Lung (tissue), 12 donors: ENCODE measurements around the gene RFC2. TPM values are rescaled to one million over a fixed set of nuclear protein-coding genes. Genes with fewer than 3 reads are reported as not detected.

Experiments used
- ATAC-seq: fragments of 200-7000 bp; cut with Tn5 transposase; one replicate; pipeline ENCODE4 v1.9.1; 2020; ENCODE audit warnings: moderate number of reproducible peaks; ENCODE audit not compliant: insufficient read depth, low FRiP score
- DNase-seq, 3 donors: peaks; one replicate each; pipeline ENCODE4 v3.0.0-alpha.2; 2013 to 2017
- H3K27ac ChIP-seq, 2 donors: one replicate each; pipeline ENCODE4 v1.5.1; 2013; ENCODE audit warnings: mild to moderate bottlenecking in 2 of 2, moderate library complexity in 2 of 2, control low read depth in 1 of 2, inconsistent platforms in 1 of 2, low read depth in 1 of 2, low read length in 1 of 2
- H3K27me3 ChIP-seq, 3 donors: one replicate each; pipeline ENCODE4 v1.5.1; 2013; ENCODE audit warnings: low read length in 2 of 3; ENCODE audit not compliant: control insufficient read depth in 3 of 3, insufficient read depth in 3 of 3
- H3K36me3 ChIP-seq, 4 donors: one replicate each; pipeline ENCODE4 v1.5.1; 2013; ENCODE audit warnings: low read length in 4 of 4, mild to moderate bottlenecking in 1 of 4, moderate library complexity in 1 of 4; ENCODE audit not compliant: control insufficient read depth in 4 of 4, insufficient read depth in 4 of 4
- H3K4me1 ChIP-seq, 5 donors: one replicate each; pipeline ENCODE4 v1.5.1; 2013; ENCODE audit warnings: low read length in 5 of 5, mild to moderate bottlenecking in 2 of 5, moderate library complexity in 1 of 5; ENCODE audit not compliant: control insufficient read depth in 5 of 5, insufficient read depth in 5 of 5
- H3K4me3 ChIP-seq: one replicate; pipeline ENCODE4 v1.5.1; 2013; ENCODE audit warnings: mild to moderate bottlenecking, control low read depth, moderate library complexity
- H3K9ac ChIP-seq, 2 donors: one replicate each; pipeline ENCODE4 v1.5.1; 2013; ENCODE audit warnings: low read length in 2 of 2, control low read depth in 1 of 2; ENCODE audit not compliant: insufficient read depth in 1 of 2
- H3K9me3 ChIP-seq, 4 donors: one replicate each; pipeline ENCODE4 v1.5.1; 2013; ENCODE audit warnings: low read length in 3 of 4, mild to moderate bottlenecking in 1 of 4, moderate library complexity in 1 of 4; ENCODE audit not compliant: control insufficient read depth in 4 of 4, insufficient read depth in 3 of 4
- WGBS, 2 donors: extraction: QIAGEN DNeasy Blood & Tissue Kit; methylation state at CpG; one replicate each; pipeline ENCODE4 v1.1.7; 2013; 5-methylcytosine and 5-hydroxymethylcytosine counted together
- polyA plus RNA-seq, 2 donors: library from polyadenylated mRNA; stranded (reverse); fragments of 200-250 nt; gene quantifications; one replicate each; pipeline ENCODE4 v1.2.1, GENCODE V29; 2013
- total RNA-seq, 2 donors: library from RNA; depleted of rRNA in 1 of 2; stranded (reverse); fragments of >200 nt in 1 of 2; gene quantifications; one replicate each; pipeline ENCODE4 v1.2.1, GENCODE V29; 2014 to 2021
- TF ChIP-seq, protein P1 (sequence below): IDR thresholded peaks from 2 replicates; pipeline ENCODE4 v1.5.1; 2012; ENCODE audit warnings: mild to moderate bottlenecking; ENCODE audit errors: control extremely low read depth, extremely low read depth
- donor health status: control.
- donor health status: control.
- donor health status: Bipolar disorder and iron deficiency.
- donor health status: healthy.
- donor health status: DM: yes; HTN: yes; CAD: no.

RFC2 gene
- total and polyA plus RNA-seq, 4 donors = 14.5 to 23.8 (median 21.2) TPM

- WGBS, 2 donors = 79 to 80% methylated on average over 4 of the region's 4 CpGs
- TF ChIP-seq, protein P1, sequence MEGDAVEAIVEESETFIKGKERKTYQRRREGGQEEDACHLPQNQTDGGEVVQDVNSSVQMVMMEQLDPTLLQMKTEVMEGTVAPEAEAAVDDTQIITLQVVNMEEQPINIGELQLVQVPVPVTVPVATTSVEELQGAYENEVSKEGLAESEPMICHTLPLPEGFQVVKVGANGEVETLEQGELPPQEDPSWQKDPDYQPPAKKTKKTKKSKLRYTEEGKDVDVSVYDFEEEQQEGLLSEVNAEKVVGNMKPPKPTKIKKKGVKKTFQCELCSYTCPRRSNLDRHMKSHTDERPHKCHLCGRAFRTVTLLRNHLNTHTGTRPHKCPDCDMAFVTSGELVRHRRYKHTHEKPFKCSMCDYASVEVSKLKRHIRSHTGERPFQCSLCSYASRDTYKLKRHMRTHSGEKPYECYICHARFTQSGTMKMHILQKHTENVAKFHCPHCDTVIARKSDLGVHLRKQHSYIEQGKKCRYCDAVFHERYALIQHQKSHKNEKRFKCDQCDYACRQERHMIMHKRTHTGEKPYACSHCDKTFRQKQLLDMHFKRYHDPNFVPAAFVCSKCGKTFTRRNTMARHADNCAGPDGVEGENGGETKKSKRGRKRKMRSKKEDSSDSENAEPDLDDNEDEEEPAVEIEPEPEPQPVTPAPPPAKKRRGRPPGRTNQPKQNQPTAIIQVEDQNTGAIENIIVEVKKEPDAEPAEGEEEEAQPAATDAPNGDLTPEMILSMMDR = no peak
- H3K27ac ChIP-seq = no peak overlapping the region
- H3K9ac ChIP-seq = no peak overlapping the region
- H3K4me1 ChIP-seq = peaks cover 0 to 28% (median 5%) of the 10 kb centered on the region in 5 donors
- no peaks in the 10 kb centered on the region for H3K9me3 ChIP-seq
- H3K36me3 ChIP-seq = no peaks in the 10 kb centered on the region
- DNase-seq (no peak), ATAC-seq (no peak)
- H3K27me3 ChIP-seq = no peaks in the 10 kb centered on the region
- no peak overlapping the region for H3K4me3 ChIP-seq
Observed at GRCh38 chr7:74293577-74293908, 39.3 kb upstream of the RFC2 start.

DNA sequence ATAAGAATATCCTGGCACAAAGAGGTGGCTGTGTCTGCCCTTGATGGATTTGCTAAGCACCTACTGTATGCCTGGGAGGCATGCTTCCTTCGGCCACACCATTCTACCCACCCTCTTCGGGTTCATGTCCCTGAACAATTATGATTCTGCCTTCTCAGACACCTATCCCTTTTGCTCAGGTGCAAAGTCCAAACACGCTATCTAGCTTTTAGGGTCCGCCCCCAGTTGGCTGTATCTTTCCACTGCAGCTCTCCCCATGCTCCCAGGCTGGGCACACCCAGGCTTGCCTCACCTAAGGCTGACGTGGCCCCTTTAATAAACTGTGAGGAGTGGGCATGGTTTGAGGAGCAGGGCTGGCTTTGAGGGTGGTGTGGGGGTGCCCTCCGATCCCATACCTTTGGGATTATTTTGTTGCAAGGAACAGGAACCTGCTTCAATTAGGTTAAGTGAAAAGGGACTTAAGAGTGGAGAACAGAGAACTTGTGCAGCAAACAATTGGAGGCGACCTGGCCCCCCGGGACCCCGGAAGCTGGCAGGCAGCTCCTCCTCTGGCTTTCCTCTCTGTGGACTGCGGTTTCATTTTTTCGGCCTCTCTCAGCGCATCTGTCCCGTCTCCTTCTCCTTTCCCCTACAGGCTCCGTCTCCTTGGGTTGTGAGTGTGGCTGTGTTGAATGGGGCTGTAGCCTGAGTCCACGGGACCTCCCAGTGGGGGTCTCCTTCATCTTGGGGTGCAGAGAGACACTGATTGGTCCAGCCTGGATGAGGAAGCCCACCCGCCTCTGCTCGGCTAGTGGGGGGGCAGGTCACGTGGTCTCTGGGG, 38.8 kb upstream of the RFC2 start:
- whole genome bisulfite sequencing, 2 donors = 79 to 80% methylated on average over 18 of the region's 18 CpGs
- Histone ChIP-seq H3K9ac (no peak overlapping the region), H3K9me3 (no peaks in the 10 kb centered on the region), H3K27me3 (peaks cover 0 to 2% (median 0%) of the 10 kb centered on the region in 3 donors), H3K4me1 (peaks cover 0 to 33% (median 9%) of the 10 kb centered on the region in 5 donors), H3K27ac (no peak overlapping the region), H3K36me3 (no peaks in the 10 kb centered on the region), H3K4me3 (no peak overlapping the region)
- DNase-seq (no peak), ATAC-seq (no peak)
- TF ChIP-seq, protein P1 = no peak

DNA sequence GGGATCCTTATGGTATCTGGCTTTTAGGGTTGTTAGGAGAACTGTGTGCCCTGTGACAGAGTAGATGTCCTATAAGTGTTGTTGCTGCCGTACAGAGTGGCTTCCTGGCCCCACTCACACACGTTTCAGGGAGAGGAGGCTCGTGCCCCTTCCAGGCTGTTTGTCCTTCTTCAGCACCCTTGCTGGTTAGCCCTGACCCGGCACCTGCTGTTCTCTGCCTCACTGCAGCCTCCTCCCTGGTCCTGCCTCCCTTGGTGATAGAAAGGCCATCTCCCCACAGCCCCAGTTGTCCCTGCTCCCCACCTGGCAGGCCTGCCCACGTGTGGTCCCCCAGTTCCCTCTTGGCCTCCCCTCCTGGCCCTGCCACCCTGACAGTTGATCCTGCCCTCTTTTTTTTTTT, 37.3 kb upstream of the RFC2 start:
- ATAC-seq = no peak
- 79 to 89% methylated on average over 5 of the region's 5 CpGs for WGBS, 2 donors

More for the DNA sequence above, 37.3 kb upstream of the RFC2 start:
- Histone ChIP-seq H3K36me3 (no peaks in the 10 kb centered on the region), H3K4me3 (no peak overlapping the region), H3K9ac (no peak overlapping the region), H3K27me3 (peaks cover 0 to 2% (median 0%) of the 10 kb centered on the region in 3 donors), H3K4me1 (peaks cover 0 to 33% (median 9%) of the 10 kb centered on the region in 5 donors), H3K9me3 (no peaks in the 10 kb centered on the region), H3K27ac (no peak overlapping the region)
- TF ChIP-seq, protein P1 = no peak
- DNase-seq = no peak
